ENCODE results near the gene THSD8.

THSD8 gene

GRCh38 chr19:12784871-12785430, 16.9 kb upstream of the THSD8 start:
- Histone ChIP-seq H2AFZ (ENCODE audit: low read length) (no peak overlapping the region), H3K27me3 (replicated peaks; ENCODE audit: insufficient read depth, low read length) (no peaks in the 10 kb centered on the region), H3K4me3 (ENCODE audit: low read length) (no peak overlapping the region), H3K4me2 (ENCODE audit: low read depth, low read length) (no peak overlapping the region), H3K79me2 (ENCODE audit: low read length) (no peaks in the 10 kb centered on the region), H3F3A (ENCODE audit: insufficient read depth, low read length) (peaks cover 27% of the 10 kb centered on the region), H4K20me1 (ENCODE audit: insufficient read depth, low read length) (no peaks in the 10 kb centered on the region), H3K4me1 (ENCODE audit: low read length) (peaks cover 19% of the 10 kb centered on the region), H3K36me3 (replicated peaks; ENCODE audit: insufficient read depth, low read length) (no peaks in the 10 kb centered on the region), H3K9ac (ENCODE audit: low read length) (no peak overlapping the region), H3K27ac (ENCODE audit: low read length) (no peak overlapping the region), H3K9me3 (replicated peaks; ENCODE audit: insufficient read depth, low read length) (no peaks in the 10 kb centered on the region), H3K9me2 (replicated peaks; ENCODE audit: insufficient read depth, low read length) (no peaks in the 10 kb centered on the region)
- no peak for DNase-seq
- TF ChIP-seq CTCF (IDR thresholded peaks at IDR 0.05; ENCODE audit: low read length) (no peak), EZH2 (optimal IDR thresholded peaks at IDR 0.05; ENCODE audit: low read depth, low read length) (no peak), EZH2phosphoT487 (IDR thresholded peaks at IDR 0.05; ENCODE audit: low read length) (no peak)

- TF ChIP-seq CTCF (IDR thresholded peaks at IDR 0.05; ENCODE audit: low read length) (no peak), EZH2 (optimal IDR thresholded peaks at IDR 0.05; ENCODE audit: low read depth, low read length) (no peak), EZH2phosphoT487 (IDR thresholded peaks at IDR 0.05; ENCODE audit: low read length) (no peak)
- Histone ChIP-seq H3K27ac (ENCODE audit: low read length) (no peak overlapping the region), H3K79me2 (ENCODE audit: low read length) (no peaks in the 10 kb centered on the region), H3K4me2 (ENCODE audit: low read depth, low read length) (no peak overlapping the region), H3K9me2 (replicated peaks; ENCODE audit: insufficient read depth, low read length) (no peaks in the 10 kb centered on the region), H3K9me3 (replicated peaks; ENCODE audit: insufficient read depth, low read length) (no peaks in the 10 kb centered on the region), H4K20me1 (ENCODE audit: insufficient read depth, low read length) (no peaks in the 10 kb centered on the region), H3K36me3 (replicated peaks; ENCODE audit: insufficient read depth, low read length) (no peaks in the 10 kb centered on the region), H3K4me1 (ENCODE audit: low read length) (peaks cover 22% of the 10 kb centered on the region), H3K4me3 (ENCODE audit: low read length) (no peak overlapping the region), H3K9ac (ENCODE audit: low read length) (no peak overlapping the region), H3K27me3 (replicated peaks; ENCODE audit: insufficient read depth, low read length) (no peaks in the 10 kb centered on the region), H3F3A (ENCODE audit: insufficient read depth, low read length) (peaks cover 30% of the 10 kb centered on the region), H2AFZ (ENCODE audit: low read length) (no peak overlapping the region)
- DNase-seq, result no peak
These were observed 16.3 kb upstream of the THSD8 start for GRCh38 chr19:12785431-12786031.

- H3K36me3 ChIP-seq (replicated peaks; ENCODE audit: insufficient read depth, low read length), result no peaks in the 10 kb centered on the region
- no peak overlapping the region for H2AFZ ChIP-seq (ENCODE audit: low read length)
- H3K4me2 ChIP-seq (ENCODE audit: low read depth, low read length), result no peak overlapping the region
- peaks cover 36% of the 10 kb centered on the region for H3F3A ChIP-seq (ENCODE audit: insufficient read depth, low read length)
- peaks cover 28% of the 10 kb centered on the region for H3K4me1 ChIP-seq (ENCODE audit: low read length)
- H3K27ac ChIP-seq (ENCODE audit: low read length), result no peak overlapping the region
- H3K27me3 ChIP-seq (replicated peaks; ENCODE audit: insufficient read depth, low read length), result no peaks in the 10 kb centered on the region
- DNase-seq, result no peak
- H3K9ac ChIP-seq (ENCODE audit: low read length), result no peak overlapping the region
- H4K20me1 ChIP-seq (ENCODE audit: insufficient read depth, low read length), result no peaks in the 10 kb centered on the region
- H3K4me3 ChIP-seq (ENCODE audit: low read length), result no peak overlapping the region
- TF ChIP-seq EZH2 (optimal IDR thresholded peaks at IDR 0.05; ENCODE audit: low read depth, low read length) (no peak), CTCF (IDR thresholded peaks at IDR 0.05; ENCODE audit: low read length) (no peak), EZH2phosphoT487 (IDR thresholded peaks at IDR 0.05; ENCODE audit: low read length) (no peak)
- no peaks in the 10 kb centered on the region for H3K9me3 ChIP-seq (replicated peaks; ENCODE audit: insufficient read depth, low read length)
- H3K9me2 ChIP-seq (replicated peaks; ENCODE audit: insufficient read depth, low read length), result no peaks in the 10 kb centered on the region
- H3K79me2 ChIP-seq (ENCODE audit: low read length), result no peaks in the 10 kb centered on the region
These were observed 15.6 kb upstream of the THSD8 start for GRCh38 chr19:12786141-12786870.
